ENCODE data around the gene SDC4. TPM values are rescaled to one million over a fixed set of nuclear protein-coding genes. Genes with fewer than 3 reads are reported as not detected.
A peak's percentile ranks its signal among the peaks of the same experiment; 100 is the strongest.

The SDC4 gene
- total RNA-seq, 2 donors from 2014 or later, result 71.4 to 95.2 TPM

DNA sequence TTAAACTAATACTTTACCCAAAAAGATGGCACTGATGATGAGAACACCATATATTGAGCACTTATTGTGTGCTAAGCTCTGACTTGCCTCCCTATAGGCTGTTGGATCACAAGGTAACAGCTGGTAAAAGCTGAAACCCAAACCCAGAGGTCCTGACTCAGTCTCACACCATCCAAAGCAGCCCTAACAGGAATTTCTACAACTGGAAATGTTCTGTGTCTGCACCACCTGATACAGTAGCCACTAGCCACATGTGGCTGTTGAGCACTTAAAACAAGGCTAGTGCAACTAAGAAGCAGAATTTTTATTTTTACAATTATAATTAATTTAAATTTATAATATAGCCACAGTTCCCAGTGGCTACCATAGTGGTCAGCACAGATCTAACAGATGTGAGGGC is 24.5 kb downstream of the SDC4 start:
- no peak for DNase-seq (ENCODE audit: low spot score)
- Histone ChIP-seq H3K27me3 (no peaks in the 10 kb centered on the region), H3K36me3 (peaks cover 37% of the 10 kb centered on the region), H3K4me3 (no peak overlapping the region), H3K4me1 (peaks cover 0 to 5% of the 10 kb centered on the region in 2 donors), H3K9me3 (no peaks in the 10 kb centered on the region), H3K27ac (peak overlapping the region; percentile 22 to 29)
- TF ChIP-seq CTCF (IDR thresholded peaks at IDR 0.05), result no peak

- DNase-seq (ENCODE audit: low spot score), result peak; percentile 78
- peak overlapping the region in 1 of 2 donors; percentile 29 for H3K27ac ChIP-seq
- no peaks in the 10 kb centered on the region for H3K27me3 ChIP-seq
- no peaks in the 10 kb centered on the region for H3K9me3 ChIP-seq
- H3K36me3 ChIP-seq, result peaks cover 30% of the 10 kb centered on the region
- H3K4me3 ChIP-seq, result no peak overlapping the region
- peak; percentile 18 to 68 for TF ChIP-seq CTCF (IDR thresholded peaks at IDR 0.05)
- peaks cover 0 to 5% of the 10 kb centered on the region in 2 donors for H3K4me1 ChIP-seq
Measured at GRCh38 chr20:45322952-45323383, 25.3 kb downstream of the SDC4 start.

GRCh38 chr20:45320948-45321595 is 27.2 kb downstream of the SDC4 start:
- Histone ChIP-seq H3K9me3 (no peaks in the 10 kb centered on the region), H3K4me3 (no peak overlapping the region), H3K27me3 (peaks cover 4 to 6% of the 10 kb centered on the region in 2 donors), H3K27ac (no peak overlapping the region), H3K4me1 (peaks cover 0 to 5% of the 10 kb centered on the region in 2 donors), H3K36me3 (peaks cover 14% of the 10 kb centered on the region)
- no peak for DNase-seq (ENCODE audit: low spot score)
- TF ChIP-seq CTCF (IDR thresholded peaks at IDR 0.05), result no peak

GRCh38 chr20:45318948-45319347 is 29.3 kb downstream of the SDC4 start:
- no peak overlapping the region for H3K27ac ChIP-seq
- H3K27me3 ChIP-seq, result peaks cover 4 to 8% of the 10 kb centered on the region in 2 donors
- no peak for TF ChIP-seq CTCF (IDR thresholded peaks at IDR 0.05)
- peaks cover 0 to 5% of the 10 kb centered on the region in 2 donors for H3K4me1 ChIP-seq
- H3K4me3 ChIP-seq, result no peak overlapping the region
- H3K9me3 ChIP-seq, result no peaks in the 10 kb centered on the region
- no peak for DNase-seq (ENCODE audit: low spot score)
- no peaks in the 10 kb centered on the region for H3K36me3 ChIP-seq

GRCh38 chr20:45318386-45318939 is 29.8 kb downstream of the SDC4 start:
- Histone ChIP-seq H3K9me3 (no peaks in the 10 kb centered on the region), H3K27me3 (peaks cover 4 to 8% of the 10 kb centered on the region in 2 donors), H3K4me3 (no peak overlapping the region), H3K27ac (no peak overlapping the region), H3K36me3 (no peaks in the 10 kb centered on the region), H3K4me1 (peaks cover 0 to 5% of the 10 kb centered on the region in 2 donors)
- TF ChIP-seq CTCF (IDR thresholded peaks at IDR 0.05), result no peak
- no peak for DNase-seq (ENCODE audit: low spot score)
